Activated naive CD4-positive, alpha-beta T cell treated with Interleukin-2 at 50 U/mL for 16 hours (primary cell): ENCODE results near the gene KDM1B.
"Not testable (repeated sequence)": the region's sequence is repeated elsewhere in the genome, so short reads cannot be mapped to it uniquely, and the experiment has no call there.

Experiments used
- DNase-seq: peaks from one replicate; pipeline ENCODE4 v3.0.0-alpha.2; 2020

Gene KDM1B

GRCh38 chr6:18155150-18155863 is at the start of gene KDM1B:
Gene KDM1B, plus strand, starts transcription at chr6:18155422. Its CDS starts 4,474 bp downstream, at chr6:18159896.
- DNase-seq: peak; percentile 99

- DNase-seq: no peak
Measured at GRCh38 chr6:18107061-18107460, 48.2 kb upstream of the KDM1B start.

- no peak for DNase-seq
Measured at GRCh38 chr6:18110162-18110561, 45.1 kb upstream of the KDM1B start.

- no peak for DNase-seq
Measured at GRCh38 chr6:18115356-18115755, 39.9 kb upstream of the KDM1B start.

- no peak for DNase-seq
Measured at GRCh38 chr6:18117136-18117535, 38.1 kb upstream of the KDM1B start.

- no peak for DNase-seq
Measured at GRCh38 chr6:18118330-18118729, 36.9 kb upstream of the KDM1B start.

GRCh38 chr6:18119236-18119635 is 36.0 kb upstream of the KDM1B start:
- no peak for DNase-seq

GRCh38 chr6:18121580-18122127 is 33.6 kb upstream of the KDM1B start:
- no peak for DNase-seq

- DNase-seq: peak; percentile 77
Measured at GRCh38 chr6:18122128-18123093, 32.8 kb upstream of the KDM1B start, which contains the start of gene NHLRC1. Gene NHLRC1, minus strand, starts transcription at chr6:18122677. Its CDS starts 71 bp downstream, at chr6:18122606.

- DNase-seq: no peak
Measured at GRCh38 chr6:18126121-18126520, 29.1 kb upstream of the KDM1B start.

GRCh38 chr6:18132346-18132745 is 22.9 kb upstream of the KDM1B start:
- no peak for DNase-seq

- no peak for DNase-seq
Measured at GRCh38 chr6:18135171-18135570, 20.1 kb upstream of the KDM1B start.

- DNase-seq: no peak
Measured at GRCh38 chr6:18136260-18136659, 19.0 kb upstream of the KDM1B start.

GRCh38 chr6:18138906-18139305 is 16.3 kb upstream of the KDM1B start:
- DNase-seq: no peak

- no peak for DNase-seq
Measured at GRCh38 chr6:18139935-18140621, 15.1 kb upstream of the KDM1B start.

- no peak for DNase-seq
Measured at GRCh38 chr6:18141805-18142590, 13.2 kb upstream of the KDM1B start.

GRCh38 chr6:18142591-18142861 is 12.7 kb upstream of the KDM1B start:
- no peak for DNase-seq

GRCh38 chr6:18147160-18147559 is 8.1 kb upstream of the KDM1B start:
- DNase-seq: no peak

GRCh38 chr6:18147616-18148015 is 7.6 kb upstream of the KDM1B start:
- DNase-seq: no peak

- DNase-seq: no peak
Measured at GRCh38 chr6:18148304-18149025, 6.8 kb upstream of the KDM1B start.

- not testable (repeated sequence) for DNase-seq
Measured at GRCh38 chr6:18151391-18151790, 3.8 kb upstream of the KDM1B start.

GRCh38 chr6:18151801-18152200 is 3.4 kb upstream of the KDM1B start:
- no peak for DNase-seq
